Gastrocnemius medialis (tissue), 4 donors: Measurements from ENCODE around the gene AKIP1. TPM values are rescaled to one million over a fixed set of nuclear protein-coding genes. Genes with fewer than 3 reads are reported as not detected.

ENCODE experiments used
- ATAC-seq, 2 donors: fragments of 150-250 bp; one replicate each; pipeline ENCODE4 v1.9.1; 2016
- DNase-seq, 2 donors: peaks; one replicate each; pipeline ENCODE4 v3.0.0-alpha.2; 2019
- H3K27ac ChIP-seq, 4 donors: fragments of 200-600 bp; sonication (generic); 1 replicate in 1 of 4; 2 replicates in 3 of 4; pipeline ENCODE4 v1.5.1; 2016 to 2018; ENCODE audit warnings: mild to moderate bottlenecking in 2 of 4, moderate library complexity in 1 of 4
- H3K27me3 ChIP-seq, 3 donors: fragments of 200-600 bp; sonication (generic) in 2 of 3; 1 replicate in 1 of 3; 2 replicates in 2 of 3; pipeline versions ENCODE4 v1.5.1 to v1.6.0; 2016 to 2019; ENCODE audit warnings: mild to moderate bottlenecking in 1 of 3, moderate library complexity in 1 of 3
- H3K36me3 ChIP-seq, 2 donors: fragments of 200-600 bp; sonication (generic) in 1 of 2; one replicate each; pipeline ENCODE4 v1.5.1; 2017 to 2018
- H3K4me1 ChIP-seq, 2 donors: fragments of 200-600 bp; sonication (generic) in 1 of 2; one replicate each; pipeline ENCODE4 v1.5.1; 2016 to 2017; ENCODE audit warnings: mild to moderate bottlenecking in 2 of 2
- H3K4me3 ChIP-seq, 4 donors: fragments of 200-600 bp; sonication (generic) in 3 of 4; 1 replicate in 1 of 4; 2 replicates in 3 of 4; pipeline ENCODE4 v1.5.1; 2016 to 2019; ENCODE audit warnings: mild to moderate bottlenecking in 2 of 4
- H3K9me3 ChIP-seq, 3 donors: fragments of 200-600 bp; sonication (generic) in 2 of 3; 1 replicate in 1 of 3; 2 replicates in 2 of 3; pipeline ENCODE4 v1.5.1; 2016 to 2019
- POLR2A ChIP-seq, 2 donors: fragments of 450-650 bp; IDR thresholded peaks; one replicate each; pipeline ENCODE4 v1.6.1; 2017; ENCODE audit warnings: antibody characterized with exemption in 2 of 2, mild to moderate bottlenecking in 2 of 2, moderate library complexity in 2 of 2
- in situ Hi-C, 4 donors: fragments of 200-750 bp; cut with MboI; loops; one replicate each; pipeline versions ENCODE4 v1.15.0 to v1.8.0; 2017; ENCODE audit warnings: low sequenced_read_pairs in 4 of 4
- intact Hi-C: fragments of 100-400 bp; cut with DNase I; formaldehyde crosslinking; loops from one replicate; pipeline ENCODE4 v1.15.1; 2023; ENCODE audit warnings: low total_unique reads
- total RNA-seq, 4 donors: library from RNA; depleted of rRNA; stranded (reverse); fragments of >200 nt; gene quantifications; one replicate each; pipeline versions ENCODE4 v1.1.0 to v1.2.3, GENCODE V29; 2016
- TF ChIP-seq, protein P1 (sequence below), 5 experiments: fragments of 450-650 bp in 3 of 5; fragments of 200-600 bp in 2 of 5; sonication (generic) in 2 of 5; IDR thresholded peaks in 4 of 5; conservative IDR thresholded peaks in 1 of 5; 1 replicate in 4 of 5; 2 replicates in 1 of 5; pipeline ENCODE4 v1.5.1; 2016 to 2019; ENCODE audit warnings: antibody characterized with exemption in 5 of 5, mild to moderate bottlenecking in 3 of 5, moderate library complexity in 3 of 5

AKIP1 gene
- total RNA-seq, 4 donors from 2014 or later, result 13.8 to 33.5 (median 25.0) TPM

DNA sequence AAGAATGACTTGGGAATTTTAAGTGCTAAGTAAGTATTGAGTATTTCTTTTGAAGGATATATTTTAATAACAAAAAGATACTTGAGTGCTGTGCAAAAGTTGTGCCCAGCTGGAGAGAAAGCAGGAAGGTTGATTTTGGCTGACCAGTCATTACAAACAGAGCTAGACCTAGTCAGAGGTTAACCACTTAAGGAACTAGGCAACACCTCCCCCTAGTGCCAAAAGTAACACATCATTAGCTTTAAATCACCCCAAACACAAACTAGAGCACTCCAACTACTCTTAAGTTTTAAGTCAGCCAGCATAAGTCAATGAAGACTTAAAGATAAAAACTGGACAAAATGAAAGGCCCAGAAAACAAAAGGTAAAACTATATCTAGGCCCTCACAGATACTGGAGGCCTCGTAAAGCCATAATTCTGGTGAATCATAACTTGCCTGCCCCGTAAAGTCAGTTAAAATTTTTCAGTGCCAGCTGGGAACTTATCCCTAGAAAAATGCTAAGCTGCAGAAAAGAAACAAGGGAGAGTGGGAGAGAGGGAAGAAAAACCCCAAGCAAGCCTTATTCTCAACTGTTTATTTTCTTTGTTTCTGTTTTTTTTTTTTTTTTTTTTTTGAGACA, 48.7 kb downstream of the AKIP1 start:
- intact Hi-C loops (loop anchor here (10.0 kb wide), 1 partner anchor 705 kb away; no protein-coding TSS in a partner anchor), in situ Hi-C loops (loop anchor here in 3 of 4 donors (10.0 to 25.0 kb wide), 4 partner anchors 272 to 722 kb away; partner anchors contain the start of genes RPL27A (in 2 of the 3) and TRIM66 (in 2 of the 3))
- Histone ChIP-seq H3K27ac (peak overlapping the region; percentile 25 to 51 (median 46)), H3K4me1 (peaks cover 14 to 26% of the 10 kb centered on the region in 2 donors), H3K4me3 (no peak overlapping the region), H3K36me3 (peaks cover 0 to 19% of the 10 kb centered on the region in 2 donors), H3K9me3 (no peaks in the 10 kb centered on the region), H3K27me3 (no peaks in the 10 kb centered on the region)
- ATAC-seq, result peak in 1 of 2 donors; percentile 25
- TF ChIP-seq, protein P1, sequence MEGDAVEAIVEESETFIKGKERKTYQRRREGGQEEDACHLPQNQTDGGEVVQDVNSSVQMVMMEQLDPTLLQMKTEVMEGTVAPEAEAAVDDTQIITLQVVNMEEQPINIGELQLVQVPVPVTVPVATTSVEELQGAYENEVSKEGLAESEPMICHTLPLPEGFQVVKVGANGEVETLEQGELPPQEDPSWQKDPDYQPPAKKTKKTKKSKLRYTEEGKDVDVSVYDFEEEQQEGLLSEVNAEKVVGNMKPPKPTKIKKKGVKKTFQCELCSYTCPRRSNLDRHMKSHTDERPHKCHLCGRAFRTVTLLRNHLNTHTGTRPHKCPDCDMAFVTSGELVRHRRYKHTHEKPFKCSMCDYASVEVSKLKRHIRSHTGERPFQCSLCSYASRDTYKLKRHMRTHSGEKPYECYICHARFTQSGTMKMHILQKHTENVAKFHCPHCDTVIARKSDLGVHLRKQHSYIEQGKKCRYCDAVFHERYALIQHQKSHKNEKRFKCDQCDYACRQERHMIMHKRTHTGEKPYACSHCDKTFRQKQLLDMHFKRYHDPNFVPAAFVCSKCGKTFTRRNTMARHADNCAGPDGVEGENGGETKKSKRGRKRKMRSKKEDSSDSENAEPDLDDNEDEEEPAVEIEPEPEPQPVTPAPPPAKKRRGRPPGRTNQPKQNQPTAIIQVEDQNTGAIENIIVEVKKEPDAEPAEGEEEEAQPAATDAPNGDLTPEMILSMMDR (IDR thresholded peaks at IDR 0.05 in 4 of 5, conservative IDR thresholded peaks at IDR 0.05 in 1 of 5), result peak; percentile 16 to 51 (median 38)
- TF ChIP-seq POLR2A (IDR thresholded peaks at IDR 0.05), result no peak
- no peak for DNase-seq

DNA sequence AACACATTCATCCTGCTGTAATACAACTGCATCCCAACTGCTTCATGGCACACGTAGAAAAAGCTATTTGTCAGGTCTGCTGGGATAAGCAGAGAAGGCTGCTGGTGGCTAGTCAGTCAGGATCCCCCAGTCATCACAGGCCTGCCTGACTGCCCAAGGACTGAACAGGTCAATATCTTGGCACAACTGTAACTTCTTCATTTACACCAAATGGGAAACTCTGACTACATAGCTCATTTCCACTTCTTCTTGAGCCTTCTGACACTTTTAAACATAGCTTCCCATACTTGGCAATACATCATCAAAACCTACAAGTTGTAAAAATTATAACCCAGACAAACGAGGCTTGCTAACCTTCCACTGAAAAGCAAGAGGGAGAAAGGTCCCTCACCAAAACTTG, 50.4 kb downstream of the AKIP1 start:
- Histone ChIP-seq H3K9me3 (no peaks in the 10 kb centered on the region), H3K4me3 (no peak overlapping the region), H3K27ac (no peak overlapping the region), H3K4me1 (peaks cover 24 to 30% of the 10 kb centered on the region in 2 donors), H3K36me3 (peaks cover 0 to 1% of the 10 kb centered on the region in 2 donors), H3K27me3 (no peaks in the 10 kb centered on the region)
- DNase-seq (no peak), ATAC-seq (no peak)
- intact Hi-C loops, result loop anchor here (10.0 kb wide), 1 partner anchor 707 kb away; no protein-coding TSS in a partner anchor
- no peak for TF ChIP-seq POLR2A (IDR thresholded peaks at IDR 0.05)
- TF ChIP-seq, protein P1 (IDR thresholded peaks at IDR 0.05 in 4 of 5, conservative IDR thresholded peaks at IDR 0.05 in 1 of 5), result no peak
- in situ Hi-C loops, result loop anchor here in 2 of 4 donors (10.0 to 25.0 kb wide), 3 partner anchors 274 to 724 kb away; partner anchors contain the start of genes RPL27A (in 2 of the 2) and TRIM66 (in 2 of the 2)

GRCh38 chr11:8962841-8963240, 51.9 kb downstream of the AKIP1 start:
- Histone ChIP-seq H3K27me3 (no peaks in the 10 kb centered on the region), H3K27ac (peak overlapping the region; percentile 96 to 97 (median 96)), H3K36me3 (peaks cover 0 to 7% of the 10 kb centered on the region in 2 donors), H3K4me3 (peak overlapping the region in 3 of 4 donors; percentile 79 to 98 (median 80)), H3K4me1 (peaks cover 24 to 30% of the 10 kb centered on the region in 2 donors), H3K9me3 (no peaks in the 10 kb centered on the region)
- no peak for TF ChIP-seq POLR2A (IDR thresholded peaks at IDR 0.05)
- TF ChIP-seq, protein P1 (IDR thresholded peaks at IDR 0.05 in 4 of 5, conservative IDR thresholded peaks at IDR 0.05 in 1 of 5), result no peak
- in situ Hi-C loops, result loop anchor here in 2 of 4 donors (10.0 to 25.0 kb wide), 3 partner anchors 276 to 726 kb away; partner anchors contain the start of genes RPL27A (in 2 of the 2) and TRIM66 (in 2 of the 2)
- intact Hi-C loops, result loop anchor here (10.0 kb wide), 1 partner anchor 708 kb away; no protein-coding TSS in a partner anchor
- DNase-seq (no peak), ATAC-seq (no peak)

GRCh38 chr11:8963569-8964323, 52.8 kb downstream of the AKIP1 start:
- Histone ChIP-seq H3K4me1 (peaks cover 24 to 30% of the 10 kb centered on the region in 2 donors), H3K27me3 (no peaks in the 10 kb centered on the region), H3K9me3 (no peaks in the 10 kb centered on the region), H3K27ac (peak overlapping the region; percentile 96 to 97 (median 96)), H3K4me3 (peak overlapping the region; percentile 79 to 98 (median 84)), H3K36me3 (peaks cover 0 to 13% of the 10 kb centered on the region in 2 donors)
- intact Hi-C loops, result loop anchor here (1.0 to 10.0 kb wide), 4 partner anchors 53 to 709 kb away; partner anchors contain the start of genes AKIP1, RPL27A and TRIM66
- in situ Hi-C loops, result loop anchor here in 2 of 4 donors (10.0 to 25.0 kb wide), 3 partner anchors 276 to 726 kb away; partner anchors contain the start of genes RPL27A (in 2 of the 2) and TRIM66 (in 2 of the 2)
- DNase-seq (peak; percentile 68 to 80), ATAC-seq (peak; percentile 81 to 84)
- TF ChIP-seq POLR2A (IDR thresholded peaks at IDR 0.05), result no peak
- TF ChIP-seq, protein P1 (IDR thresholded peaks at IDR 0.05 in 4 of 5, conservative IDR thresholded peaks at IDR 0.05 in 1 of 5), result no peak
